ELF-1 (cell line): ENCODE measurements around the gene ANKS1B.
"Not testable (repeated sequence)": the region's sequence is repeated elsewhere in the genome, so short reads cannot be mapped to it uniquely, and the experiment has no call there.

ENCODE experiments used
- DNase-seq: peaks from one replicate; pipeline ENCODE4 v3.0.0-alpha.2; 2016; ENCODE audit warnings: low read depth, low spot score

ANKS1B gene

DNA sequence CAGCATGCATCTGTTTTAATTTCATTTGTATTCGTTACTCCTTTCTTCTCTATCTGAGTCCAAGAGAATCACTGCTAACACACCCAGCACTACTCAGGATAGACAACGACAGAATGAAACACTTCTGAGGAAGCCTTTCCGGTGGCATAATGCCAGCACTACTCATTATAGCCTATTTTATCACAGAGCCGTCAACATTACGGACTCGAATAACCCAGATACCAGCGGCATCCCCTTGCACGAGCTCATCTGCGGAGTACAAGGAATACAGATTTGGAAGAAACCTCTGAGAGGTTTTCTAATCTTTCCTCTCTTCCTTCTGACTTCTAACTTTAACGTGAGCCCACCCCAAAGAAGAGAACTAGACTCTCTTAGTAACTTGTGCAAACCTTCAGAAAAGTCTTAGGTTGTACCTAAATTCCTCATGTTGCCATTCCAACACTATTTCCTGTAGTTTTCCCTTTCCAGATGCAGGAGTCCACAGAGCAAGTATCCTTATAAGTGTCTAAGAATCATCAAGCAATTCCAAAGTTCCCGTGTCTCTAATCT, 1091.5 kb downstream of the ANKS1B start:
- DNase-seq: no peak

DNA sequence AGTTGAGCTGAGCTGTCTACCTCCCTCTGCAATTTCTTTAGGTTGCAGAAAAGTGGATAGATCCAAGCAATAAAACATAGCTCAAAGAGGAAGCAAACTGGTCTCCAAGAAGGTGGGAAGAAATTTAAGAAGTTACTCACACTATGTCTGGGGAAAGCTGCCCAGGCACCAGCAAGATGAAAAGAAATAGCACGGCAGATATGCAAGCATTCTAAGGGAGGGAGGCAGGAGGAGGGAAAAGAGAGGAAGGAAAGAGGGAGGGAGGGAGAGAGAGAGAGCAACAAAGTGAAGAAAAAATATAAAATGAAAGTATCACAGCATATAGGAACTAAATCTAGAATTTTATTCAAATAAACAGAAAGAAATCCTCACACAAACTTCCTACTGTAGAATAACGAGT, 1099.0 kb downstream of the ANKS1B start:
- no peak for DNase-seq

DNA sequence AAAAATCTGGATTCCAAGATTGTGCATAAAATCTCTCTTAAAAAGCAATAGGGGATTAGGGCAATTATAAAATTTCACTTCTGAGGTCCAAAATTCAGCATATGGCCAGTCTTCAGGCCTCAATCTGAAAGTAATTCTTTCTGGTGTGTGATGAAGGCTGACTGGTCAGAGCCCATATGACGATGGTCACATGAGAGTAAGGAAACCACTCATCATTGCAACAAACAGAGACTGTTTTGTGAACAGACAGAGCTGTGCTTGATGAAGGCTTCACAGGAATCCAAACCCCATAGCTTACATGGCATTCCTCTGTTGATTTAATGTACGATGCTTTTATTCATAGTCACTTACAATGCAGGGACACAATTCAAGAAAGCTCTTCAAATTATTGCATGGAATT, 1101.5 kb downstream of the ANKS1B start:
- DNase-seq: no peak

DNA sequence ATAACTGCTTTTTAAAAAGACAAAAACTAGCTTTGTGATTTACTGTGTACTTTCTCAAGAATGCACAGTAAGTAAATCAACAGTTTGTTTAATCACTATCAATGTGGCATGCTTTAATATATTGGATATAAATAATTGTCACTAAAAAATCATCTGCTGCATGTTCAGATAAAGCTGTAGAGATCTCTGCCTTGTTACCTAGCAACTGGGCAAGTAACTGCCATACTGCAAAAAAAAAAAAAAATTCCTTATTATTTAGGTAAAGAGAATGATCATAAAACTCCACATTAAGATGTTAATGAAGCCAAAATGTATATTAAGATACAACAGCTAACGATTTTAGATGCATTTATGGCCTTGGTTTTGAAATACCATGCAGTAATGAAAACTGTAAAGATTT, 1102.2 kb downstream of the ANKS1B start:
- DNase-seq: no peak

DNA sequence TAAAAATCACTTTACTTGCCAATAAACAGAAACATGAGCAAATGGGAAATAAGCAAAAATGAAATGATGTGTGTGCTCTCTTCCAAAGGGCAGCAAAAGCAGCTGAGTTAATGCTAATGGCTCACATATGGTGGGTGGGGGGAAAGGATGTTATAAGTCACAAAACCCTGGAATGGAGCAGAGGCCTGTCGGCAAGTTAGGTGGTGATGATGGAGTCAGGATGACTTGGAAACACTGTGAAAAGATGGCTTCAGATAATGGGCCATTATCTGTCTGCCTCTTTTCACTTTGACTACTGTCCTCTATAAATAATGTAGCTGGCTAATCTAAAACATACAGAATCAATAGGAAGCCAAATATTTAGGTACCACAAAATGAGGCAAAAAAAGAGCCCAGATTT, 1111.0 kb downstream of the ANKS1B start:
- DNase-seq: no peak

DNA sequence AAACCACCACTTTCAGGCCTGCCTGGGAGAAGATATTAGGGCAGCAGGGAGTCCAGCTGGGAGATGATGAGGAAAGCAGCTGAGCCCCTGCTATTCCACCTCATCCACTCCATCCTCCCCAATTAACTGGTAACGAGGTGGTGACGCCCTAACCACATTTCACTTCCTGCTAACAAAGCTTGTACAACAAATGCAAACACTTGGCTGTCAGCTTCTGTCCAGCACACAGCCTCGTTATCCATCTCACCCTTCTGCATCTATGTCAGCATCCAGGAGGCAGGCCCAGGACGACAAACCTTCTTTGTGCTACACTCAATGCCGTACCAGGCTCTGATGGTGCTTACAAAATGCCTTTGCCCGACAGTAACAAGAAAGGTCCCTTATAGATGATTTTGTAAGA, 1114.2 kb downstream of the ANKS1B start:
- DNase-seq: peak; percentile 14

DNA sequence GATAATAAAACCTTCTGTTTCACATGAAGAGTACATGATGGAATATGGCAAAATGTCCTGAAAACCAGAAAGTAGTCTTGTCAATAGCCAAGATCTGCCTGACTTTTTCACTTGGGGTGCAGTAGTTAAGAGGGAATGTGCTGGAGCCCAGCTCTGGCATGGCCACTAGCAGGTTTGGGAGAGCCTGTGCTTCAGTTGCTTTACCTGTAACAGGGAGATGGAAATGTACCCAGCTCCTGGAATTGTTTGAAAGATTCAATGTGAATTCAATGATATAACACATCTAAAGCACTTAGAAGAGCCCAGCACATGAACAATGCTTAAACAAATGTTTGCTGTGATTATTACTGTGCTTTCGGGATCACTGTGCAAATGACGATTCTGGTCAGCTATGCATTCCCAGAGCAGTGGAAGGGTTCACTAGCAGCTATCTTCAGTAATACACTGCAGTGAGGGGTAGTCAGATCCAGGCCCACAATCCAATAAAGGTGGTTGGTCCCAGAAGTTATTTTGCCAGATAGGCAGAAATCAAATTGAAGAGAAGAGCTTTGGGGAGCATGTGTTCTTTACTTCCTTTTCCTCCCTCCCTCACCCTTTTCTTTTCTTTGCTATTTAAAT, 1114.7 kb downstream of the ANKS1B start:
- no peak for DNase-seq

DNA sequence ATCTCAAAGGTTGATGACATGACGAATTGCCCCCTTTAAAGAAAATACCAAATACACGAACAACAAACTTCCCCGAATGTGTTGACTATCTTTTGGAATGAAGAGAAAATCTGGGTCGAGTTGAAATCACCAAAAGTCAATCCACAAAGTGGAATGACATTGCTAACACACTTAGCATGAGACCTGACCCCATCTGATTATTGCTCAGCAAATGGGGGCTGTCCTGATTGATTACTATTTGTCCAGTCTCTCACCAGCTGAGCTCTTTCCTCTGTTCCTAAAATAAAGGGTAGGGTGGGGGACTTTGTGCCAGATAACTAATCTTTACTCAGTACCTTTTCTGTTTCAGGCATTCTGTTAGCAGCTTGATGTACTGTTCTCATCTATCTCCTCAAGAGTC, 1116.2 kb downstream of the ANKS1B start:
- DNase-seq: no peak

DNA sequence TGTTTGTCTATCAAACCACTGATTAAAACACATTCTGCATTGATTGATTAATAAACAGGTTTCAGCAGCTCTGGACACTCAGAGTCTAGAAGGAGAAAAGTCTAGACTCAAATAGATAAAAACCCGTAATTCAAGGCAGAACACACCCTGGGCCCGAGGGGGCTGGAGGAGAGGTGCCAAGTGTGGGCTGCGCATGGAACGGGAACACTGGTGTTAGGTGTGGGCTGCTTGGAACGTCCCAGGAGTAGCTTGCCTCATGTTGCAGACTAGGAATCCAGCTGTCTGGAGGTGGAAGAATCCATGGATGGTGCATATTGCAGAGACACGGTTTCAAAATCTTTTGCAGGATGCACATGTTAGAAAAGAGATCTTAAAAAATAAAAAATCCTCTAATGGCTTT, 1116.7 kb downstream of the ANKS1B start:
- no peak for DNase-seq

DNA sequence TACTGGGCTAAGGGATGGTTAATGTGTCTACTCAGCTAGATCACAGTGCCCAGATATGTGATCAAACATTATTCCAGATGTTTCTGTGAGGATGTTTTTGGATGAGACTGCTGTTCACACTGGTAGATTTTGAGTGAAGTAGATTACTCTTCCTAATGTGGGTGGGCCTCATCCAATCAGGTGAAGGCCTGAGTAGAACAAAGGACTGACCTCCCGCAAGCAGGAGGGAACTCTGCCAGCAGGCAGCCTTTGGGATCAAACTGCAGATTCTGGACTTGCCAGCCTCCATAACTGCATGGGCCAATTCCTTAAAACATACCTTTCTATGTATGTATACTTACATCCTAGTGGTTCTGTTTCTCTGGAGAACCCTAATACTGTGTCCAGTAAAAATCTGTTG, 1120.4 kb downstream of the ANKS1B start:
- no peak for DNase-seq

DNA sequence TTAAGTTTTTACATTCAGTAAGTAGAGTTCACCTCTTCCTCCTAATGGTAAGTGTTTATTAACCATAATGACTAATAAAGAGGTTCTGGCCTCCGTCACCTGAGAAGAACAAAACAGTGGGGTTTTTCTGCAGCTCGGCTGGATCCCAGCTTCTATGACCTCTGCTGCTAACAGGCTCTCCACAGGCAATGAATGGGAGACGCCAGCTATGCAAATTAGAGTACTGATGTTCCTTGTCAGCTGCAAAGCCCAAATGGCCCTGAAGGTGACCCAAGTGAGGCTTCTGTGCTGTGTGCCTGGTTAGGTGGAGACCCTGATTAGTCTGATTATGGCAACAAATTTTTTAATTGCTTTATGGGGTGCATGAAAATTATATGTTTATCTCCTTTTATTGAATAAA, 1121.6 kb downstream of the ANKS1B start:
- peak; percentile 39 for DNase-seq

DNA sequence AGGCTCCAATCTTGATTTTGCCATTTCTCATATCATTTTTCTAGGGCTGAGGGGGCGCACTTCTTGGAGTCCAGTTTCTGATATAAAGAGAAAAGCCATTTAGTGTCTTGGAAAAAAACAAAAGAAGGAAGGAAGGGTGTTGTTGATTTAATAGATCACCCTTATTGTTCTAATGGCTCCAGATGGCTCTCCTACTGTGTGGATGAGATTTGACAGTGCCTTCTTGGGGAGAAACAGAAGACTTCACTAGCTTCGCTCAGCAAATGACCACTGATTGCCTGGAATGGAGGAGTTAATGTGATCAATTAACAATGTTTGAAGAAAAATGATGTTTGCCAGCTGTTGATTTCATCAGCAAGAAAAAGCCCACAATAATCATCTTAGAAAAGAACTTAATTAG, 1123.5 kb downstream of the ANKS1B start:
- peak; percentile 3 for DNase-seq

DNA sequence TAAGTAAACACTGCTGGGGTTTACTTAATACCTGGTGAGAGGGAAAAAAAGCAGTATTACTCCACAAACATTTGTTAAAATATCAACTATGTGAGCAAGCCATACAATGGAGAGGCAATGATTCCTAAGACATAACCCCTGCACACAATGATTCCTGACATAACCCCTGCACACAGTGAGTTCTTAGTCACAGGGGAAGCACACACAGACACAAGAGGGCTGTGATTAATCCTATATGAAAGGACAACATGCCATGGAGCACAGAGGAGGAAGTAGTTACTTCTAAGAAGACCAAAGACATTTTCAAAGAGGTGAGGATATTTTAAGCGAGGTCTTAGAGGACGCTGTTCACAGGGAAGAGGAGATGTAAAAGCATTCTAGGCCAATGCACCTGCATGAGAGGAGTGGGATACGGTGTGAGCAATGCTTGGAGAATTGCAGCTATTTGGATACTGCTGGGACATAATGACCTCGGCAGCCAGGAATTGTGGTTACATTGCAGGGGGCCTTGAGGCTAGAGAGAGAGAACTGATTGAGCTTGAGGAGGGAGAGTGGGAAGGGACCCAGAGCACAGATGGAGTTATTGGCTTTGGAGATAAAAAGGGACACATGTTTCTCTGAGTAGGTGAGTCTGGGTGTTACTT, 1127.7 kb downstream of the ANKS1B start:
- peak; percentile 68 for DNase-seq

DNA sequence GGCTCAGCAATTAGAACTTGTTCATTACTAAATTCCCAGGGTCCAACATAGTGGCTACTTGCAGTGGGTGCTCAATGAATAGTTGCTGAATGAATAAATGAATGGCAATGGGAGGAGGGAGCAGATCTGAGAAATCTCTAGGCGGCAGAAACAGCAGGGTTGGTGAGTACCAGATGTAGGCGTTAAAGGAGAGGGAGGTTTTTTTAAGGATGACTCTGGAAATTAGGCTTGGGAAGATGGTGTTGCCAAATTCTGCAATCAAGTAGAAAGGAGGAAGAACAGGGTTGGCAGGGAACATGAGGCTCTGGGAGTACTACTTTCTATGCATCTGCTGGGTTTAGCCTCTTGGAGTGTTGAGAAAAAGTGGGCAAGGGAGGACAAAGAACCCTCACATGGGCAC, 1132.6 kb downstream of the ANKS1B start:
- no peak for DNase-seq

DNA sequence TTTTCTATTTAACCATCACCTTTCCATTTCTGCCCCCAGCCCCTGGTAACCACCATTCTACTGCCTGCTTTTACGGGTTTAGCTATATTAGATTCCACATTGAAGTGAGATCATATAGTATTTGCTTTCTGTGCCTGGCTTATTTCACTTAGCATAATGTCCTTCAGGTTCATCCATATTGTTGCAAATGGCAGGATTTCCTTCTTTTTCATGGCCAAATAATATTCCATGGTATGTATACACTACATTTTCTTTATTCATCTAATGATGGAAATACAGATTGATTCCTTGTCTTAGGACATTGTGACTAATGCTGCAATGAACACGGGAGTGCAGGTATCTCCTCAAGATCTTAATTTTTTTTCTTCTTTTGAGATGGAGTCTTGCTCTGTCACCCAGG, 1137.5 kb downstream of the ANKS1B start:
- no peak for DNase-seq

DNA sequence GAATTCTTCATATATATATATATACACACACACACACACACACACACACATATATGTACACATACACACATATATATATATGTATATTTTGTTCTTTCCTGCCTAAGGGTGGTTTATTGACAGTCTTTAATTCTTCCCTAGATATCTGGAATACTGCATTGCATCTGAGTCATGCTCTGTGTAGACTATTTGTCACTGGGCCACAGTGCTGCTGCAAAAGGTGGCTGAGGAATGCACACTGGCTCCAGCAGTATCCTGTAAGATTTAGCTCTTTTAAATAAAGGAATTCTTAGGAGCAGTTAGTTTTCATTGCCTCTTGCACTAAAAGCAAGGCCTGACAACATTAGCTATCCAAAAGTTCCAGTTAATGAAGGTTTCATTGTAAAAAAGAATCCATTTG, 1138.8 kb downstream of the ANKS1B start:
- no peak for DNase-seq

DNA sequence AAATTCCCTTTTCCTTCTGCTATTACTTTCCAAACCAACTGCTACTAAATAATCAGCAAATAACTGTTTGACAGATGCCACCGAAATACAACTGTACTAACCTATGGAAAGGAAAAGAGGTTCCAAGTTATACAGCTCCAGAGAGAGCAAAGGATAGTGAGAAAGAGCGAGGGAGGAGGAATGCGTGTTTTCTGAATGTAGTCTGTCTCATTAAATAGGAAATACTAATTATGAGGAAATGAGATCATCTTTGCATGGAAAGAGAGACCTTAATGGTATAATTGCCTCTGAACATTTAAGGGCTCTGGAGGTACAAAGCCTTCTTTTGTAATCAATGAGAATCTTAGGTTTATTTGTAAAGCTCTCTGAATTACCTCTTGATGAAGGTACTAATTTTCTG, 1144.4 kb downstream of the ANKS1B start:
- DNase-seq: no peak

DNA sequence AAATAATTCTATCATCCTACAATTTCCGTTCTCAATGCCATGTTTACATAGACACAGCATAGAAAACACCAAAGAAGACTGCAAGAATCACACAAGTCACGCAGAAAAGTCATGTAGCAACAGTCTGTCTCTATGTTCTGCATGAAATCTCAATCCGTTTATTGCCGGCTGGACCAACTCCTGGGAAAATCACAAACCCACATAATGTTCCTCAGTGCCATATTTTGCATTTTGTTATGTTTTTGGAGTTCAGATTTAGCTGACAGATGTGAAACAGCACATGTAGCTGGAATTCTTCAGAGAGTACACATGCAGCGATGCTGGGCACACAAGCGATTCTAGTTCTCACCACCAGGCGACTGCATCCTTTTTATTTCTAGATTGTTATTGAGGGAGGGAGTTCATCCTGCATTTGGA, 1146.5 kb downstream of the ANKS1B start:
- peak; percentile 3 for DNase-seq

DNA sequence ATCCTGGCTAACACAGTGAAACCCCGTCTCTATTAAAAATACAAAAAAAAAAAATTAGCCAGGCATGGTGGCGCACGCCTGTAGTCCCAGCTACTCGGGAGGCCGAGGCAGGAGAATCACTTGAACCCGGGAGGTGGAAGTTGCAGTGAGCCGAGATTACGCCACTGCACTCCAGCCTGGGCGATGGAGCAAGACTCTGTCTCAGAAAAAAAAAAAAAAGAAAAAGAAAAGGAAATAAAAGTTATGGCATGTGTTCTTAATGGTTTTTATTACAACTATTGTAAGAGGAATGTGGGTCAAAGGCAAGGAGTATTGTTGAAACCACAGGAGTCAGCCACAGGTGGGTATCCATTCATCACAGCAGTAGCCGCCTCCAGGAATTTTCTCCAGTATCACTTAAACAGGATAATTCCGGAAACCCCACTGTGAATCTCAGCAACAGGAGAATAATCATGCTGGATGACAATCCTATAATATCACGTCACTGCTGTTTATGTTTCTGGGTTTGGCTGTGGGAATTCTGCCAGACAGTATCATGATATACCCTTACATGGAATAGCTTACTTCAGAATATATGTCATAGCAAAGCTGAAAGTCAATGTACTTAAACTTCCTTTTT, 1147.5 kb downstream of the ANKS1B start:
- DNase-seq: not testable (repeated sequence)

DNA sequence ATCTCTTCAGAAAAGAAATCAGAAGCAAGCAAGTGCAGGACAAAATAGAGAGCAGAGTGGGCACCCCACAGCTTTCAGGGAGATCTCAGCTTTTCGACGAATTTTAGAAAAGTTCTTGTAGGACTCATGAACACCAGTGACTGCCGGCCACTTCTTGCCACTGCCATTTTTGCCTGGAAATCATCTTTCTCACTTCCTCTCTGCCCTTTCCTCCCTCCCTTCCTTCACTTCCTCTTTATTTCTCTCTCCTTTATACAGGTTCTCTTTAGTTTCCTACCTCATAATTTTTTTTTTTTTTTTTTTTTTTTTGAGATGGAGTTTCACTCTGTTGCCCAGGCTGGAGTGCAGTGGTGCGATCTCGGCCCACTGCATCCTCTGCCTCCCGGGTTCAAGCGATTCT, 1154.1 kb downstream of the ANKS1B start:
- no peak for DNase-seq

DNA sequence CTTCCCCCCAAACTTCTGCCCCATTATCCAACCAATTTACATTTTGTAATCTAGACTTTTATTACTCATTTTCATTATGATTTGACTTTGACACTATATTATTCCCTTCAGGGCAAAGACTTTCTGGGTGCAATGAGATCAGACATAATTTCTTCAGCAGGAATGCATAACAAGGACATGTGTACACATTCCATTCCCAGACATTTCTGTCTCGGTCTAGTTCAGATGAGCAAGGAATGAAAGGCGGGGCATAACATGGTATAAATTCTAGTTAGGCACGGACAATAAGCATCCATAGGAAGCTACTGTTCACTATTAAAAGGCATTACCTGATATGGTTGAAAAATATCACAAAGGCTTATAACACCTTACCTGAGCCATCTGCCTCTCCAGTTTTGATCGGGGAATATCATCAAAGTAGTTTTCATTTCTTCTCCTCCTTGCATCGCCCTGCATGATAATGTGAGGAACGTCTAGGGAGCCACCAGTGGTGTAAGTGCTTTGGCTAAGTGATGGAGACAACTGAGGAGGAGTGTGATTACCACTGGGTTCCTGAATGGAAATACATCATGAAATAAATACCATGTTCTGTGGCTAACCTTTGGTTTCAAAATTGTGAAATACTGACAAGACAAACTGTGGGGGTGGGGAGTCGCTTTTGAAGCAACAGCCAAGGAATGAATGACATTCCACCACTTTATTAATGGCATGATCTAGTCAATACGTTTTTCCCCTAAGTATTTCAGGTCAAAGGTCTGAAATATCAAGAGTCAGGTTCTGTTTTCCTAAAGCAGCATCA, 1155.7 kb downstream of the ANKS1B start:
- DNase-seq: no peak

DNA sequence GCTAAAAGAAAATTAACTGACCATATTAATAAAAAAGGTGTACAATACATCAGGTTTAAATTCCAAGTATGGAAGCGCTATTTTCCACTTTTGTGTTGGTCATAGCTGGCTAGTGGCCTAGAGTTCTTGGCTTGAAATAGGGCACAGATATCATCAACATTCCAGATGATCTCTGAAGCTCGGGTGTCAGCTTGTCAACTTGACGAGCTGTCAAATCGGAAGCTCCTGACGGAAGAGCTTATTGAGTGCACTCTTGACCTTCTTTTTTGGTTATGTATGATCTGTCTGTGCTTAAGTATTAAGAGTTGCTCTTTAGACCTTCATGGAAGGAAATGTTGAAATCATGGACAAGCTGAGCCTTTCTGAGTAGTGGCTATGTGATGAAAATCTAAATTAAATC, 1161.7 kb downstream of the ANKS1B start:
- DNase-seq: no peak
